ENCODE measurements around the gene ZFYVE28.

The ZFYVE28 gene

DNA sequence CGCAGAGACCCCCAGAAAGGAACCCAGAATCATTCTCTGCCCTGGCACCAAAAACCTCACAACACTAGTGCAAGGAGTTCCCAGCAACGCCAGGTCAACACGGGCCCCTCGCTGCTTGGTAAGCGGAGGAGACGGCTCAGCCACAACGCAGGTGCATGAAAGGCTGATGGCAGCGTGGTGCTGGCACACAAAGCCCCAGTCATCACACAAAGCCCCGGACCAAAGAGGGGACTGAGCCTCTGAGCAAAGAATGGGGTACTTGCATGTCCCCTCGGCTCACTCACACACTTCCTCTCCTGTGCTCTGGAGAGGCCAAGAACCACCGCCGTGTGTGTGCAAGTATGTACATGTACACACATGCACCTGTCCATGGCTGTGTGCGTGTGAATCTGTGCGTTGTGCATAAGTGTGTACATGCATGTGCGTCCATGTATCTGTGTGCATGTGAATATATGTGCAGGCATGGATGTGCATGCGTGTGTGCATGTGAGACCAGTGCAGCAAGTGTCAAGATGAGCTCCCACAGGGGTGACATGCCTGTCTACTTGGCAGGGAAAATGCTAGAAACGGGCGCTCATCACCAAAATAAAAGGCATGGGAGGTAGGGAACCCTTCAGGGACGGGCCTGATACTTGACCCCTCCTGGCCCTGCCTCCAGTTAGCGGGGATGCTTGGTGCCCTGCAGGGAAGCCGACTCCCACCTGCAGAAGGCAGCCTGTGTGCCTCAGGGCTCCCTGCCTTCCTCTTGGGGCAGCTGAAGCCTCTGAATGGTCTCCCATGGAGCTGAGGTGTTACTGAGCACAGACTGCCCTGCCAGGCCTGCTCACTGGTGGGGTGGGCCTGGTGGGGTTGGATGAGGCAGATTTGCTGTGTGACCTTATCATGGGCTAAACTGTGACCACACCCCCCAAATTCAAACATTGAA is 60.4 kb downstream of the ZFYVE28 start:
- Histone ChIP-seq H3K27ac (no peak overlapping the region), H3K4me1 (ENCODE audit: control insufficient read depth in 1 of 2, insufficient read depth in 1 of 2, low read depth in 1 of 2, low read length in 1 of 2) (no peaks in the 10 kb centered on the region), H3K27me3 (no peaks in the 10 kb centered on the region), H3K9me3 (no peaks in the 10 kb centered on the region), H3K36me3 (no peaks in the 10 kb centered on the region), H3K4me3 (ENCODE audit: low read depth in 1 of 2, low read length in 1 of 2) (no peak overlapping the region)
- TF ChIP-seq, protein P1, sequence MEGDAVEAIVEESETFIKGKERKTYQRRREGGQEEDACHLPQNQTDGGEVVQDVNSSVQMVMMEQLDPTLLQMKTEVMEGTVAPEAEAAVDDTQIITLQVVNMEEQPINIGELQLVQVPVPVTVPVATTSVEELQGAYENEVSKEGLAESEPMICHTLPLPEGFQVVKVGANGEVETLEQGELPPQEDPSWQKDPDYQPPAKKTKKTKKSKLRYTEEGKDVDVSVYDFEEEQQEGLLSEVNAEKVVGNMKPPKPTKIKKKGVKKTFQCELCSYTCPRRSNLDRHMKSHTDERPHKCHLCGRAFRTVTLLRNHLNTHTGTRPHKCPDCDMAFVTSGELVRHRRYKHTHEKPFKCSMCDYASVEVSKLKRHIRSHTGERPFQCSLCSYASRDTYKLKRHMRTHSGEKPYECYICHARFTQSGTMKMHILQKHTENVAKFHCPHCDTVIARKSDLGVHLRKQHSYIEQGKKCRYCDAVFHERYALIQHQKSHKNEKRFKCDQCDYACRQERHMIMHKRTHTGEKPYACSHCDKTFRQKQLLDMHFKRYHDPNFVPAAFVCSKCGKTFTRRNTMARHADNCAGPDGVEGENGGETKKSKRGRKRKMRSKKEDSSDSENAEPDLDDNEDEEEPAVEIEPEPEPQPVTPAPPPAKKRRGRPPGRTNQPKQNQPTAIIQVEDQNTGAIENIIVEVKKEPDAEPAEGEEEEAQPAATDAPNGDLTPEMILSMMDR (IDR thresholded peaks at IDR 0.05): no peak

DNA sequence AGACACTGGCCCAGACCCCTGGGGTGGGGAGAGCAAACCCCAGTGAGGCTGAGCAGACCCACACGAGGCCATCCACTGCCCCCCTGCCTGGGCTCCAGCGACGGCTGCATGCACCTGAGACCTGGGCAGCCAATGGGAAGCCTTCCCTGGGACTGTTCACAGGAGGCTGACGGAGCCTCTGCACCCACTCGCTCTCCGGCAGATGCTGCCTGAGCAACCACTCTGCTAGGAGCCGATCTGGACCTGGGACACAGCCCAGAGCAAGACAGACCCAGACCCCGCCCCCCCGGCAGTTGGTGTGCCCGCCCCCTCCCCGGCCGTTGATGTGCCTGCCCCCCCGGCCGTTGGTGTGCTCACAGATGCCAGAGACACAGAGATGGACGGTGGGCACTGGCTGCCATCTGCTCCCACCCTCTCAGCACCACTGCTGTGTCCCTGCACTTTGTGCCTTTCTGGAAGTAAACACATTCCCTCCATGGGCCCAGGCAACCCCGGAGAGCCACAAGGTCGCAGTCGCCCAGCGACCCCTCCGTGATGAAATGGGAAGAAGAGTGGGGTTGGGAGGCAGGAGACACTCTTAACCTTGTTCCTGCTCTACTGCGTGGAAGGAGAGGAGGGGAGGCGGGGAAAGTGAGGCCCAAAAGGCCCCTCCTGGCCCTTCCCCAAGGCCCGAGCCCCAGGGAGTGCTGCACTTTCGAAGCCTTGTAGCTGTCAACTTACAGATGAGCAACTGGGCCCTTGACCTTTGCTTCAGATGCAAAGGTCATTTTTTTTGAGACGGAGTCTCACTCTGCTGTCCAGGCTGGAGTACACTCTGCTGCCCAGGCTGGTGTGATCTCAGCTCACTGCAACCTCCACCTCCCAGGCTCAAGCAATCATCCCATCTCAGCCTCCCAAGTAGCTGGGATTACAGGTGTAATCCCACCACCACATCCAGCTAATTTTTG is 62.0 kb downstream of the ZFYVE28 start:
- H3K4me1 ChIP-seq (ENCODE audit: control insufficient read depth in 1 of 2, insufficient read depth in 1 of 2, low read depth in 1 of 2, low read length in 1 of 2): no peaks in the 10 kb centered on the region

DNA sequence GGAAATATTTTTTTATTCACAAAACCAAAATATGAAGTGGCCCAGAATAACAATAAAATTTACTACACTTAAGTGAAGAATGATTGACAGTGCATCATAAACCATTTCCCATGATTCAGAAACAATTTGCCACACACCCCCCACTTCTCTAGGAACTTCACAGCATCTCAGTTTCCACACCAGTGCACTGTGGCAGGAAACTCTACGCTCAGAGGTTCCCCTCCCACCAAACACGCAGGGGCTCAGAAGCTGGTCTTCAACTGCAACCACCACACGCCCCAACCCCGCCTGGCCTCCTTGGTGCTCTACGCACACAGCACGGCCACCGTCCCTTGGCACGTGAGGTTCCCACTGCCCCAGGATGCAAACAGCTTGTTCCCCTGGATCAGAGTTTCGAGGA is 63.7 kb downstream of the ZFYVE28 start:
- H3K36me3 ChIP-seq: no peaks in the 10 kb centered on the region
- H3K9me3 ChIP-seq: no peaks in the 10 kb centered on the region
- no peak overlapping the region for H3K4me3 ChIP-seq (ENCODE audit: low read depth in 1 of 2, low read length in 1 of 2)
- no peak overlapping the region for H3K27ac ChIP-seq
- H3K4me1 ChIP-seq (ENCODE audit: control insufficient read depth in 1 of 2, insufficient read depth in 1 of 2, low read depth in 1 of 2, low read length in 1 of 2): no peaks in the 10 kb centered on the region
- TF ChIP-seq, protein P1 (IDR thresholded peaks at IDR 0.05): no peak
- H3K27me3 ChIP-seq: no peaks in the 10 kb centered on the region

More for the DNA sequence above, 62.0 kb downstream of the ZFYVE28 start:
- H3K27me3 ChIP-seq: no peaks in the 10 kb centered on the region
- no peak overlapping the region for H3K27ac ChIP-seq
- TF ChIP-seq, protein P1 (IDR thresholded peaks at IDR 0.05): no peak
- H3K4me3 ChIP-seq (ENCODE audit: low read depth in 1 of 2, low read length in 1 of 2): no peak overlapping the region
- H3K9me3 ChIP-seq: no peaks in the 10 kb centered on the region
- H3K36me3 ChIP-seq: no peaks in the 10 kb centered on the region

DNA sequence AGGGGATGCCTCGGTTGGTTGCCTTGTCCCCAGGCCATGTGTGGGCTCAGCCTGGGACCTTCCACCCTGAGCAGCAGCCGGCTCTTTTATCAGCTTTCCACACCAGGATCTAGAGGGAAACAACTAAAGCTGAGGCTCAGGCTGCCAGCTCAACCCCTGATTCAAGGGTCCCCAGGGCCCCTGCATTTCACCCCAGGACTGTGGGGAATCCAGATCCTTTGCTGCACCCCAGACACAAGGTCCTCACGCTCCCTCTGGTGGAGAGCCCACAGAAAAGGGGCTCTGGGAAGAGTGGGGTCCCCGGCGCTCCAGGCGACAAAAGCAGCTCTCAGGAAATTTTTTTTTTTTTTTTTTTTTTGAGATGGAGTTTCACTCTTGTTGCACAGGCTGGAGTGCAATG is 64.3 kb downstream of the ZFYVE28 start:
- Histone ChIP-seq H3K4me3 (ENCODE audit: low read depth in 1 of 2, low read length in 1 of 2) (no peak overlapping the region), H3K27ac (no peak overlapping the region)

More for the DNA sequence above, 64.3 kb downstream of the ZFYVE28 start:
- no peaks in the 10 kb centered on the region for H3K4me1 ChIP-seq (ENCODE audit: control insufficient read depth in 1 of 2, insufficient read depth in 1 of 2, low read depth in 1 of 2, low read length in 1 of 2)
- TF ChIP-seq, protein P1 (IDR thresholded peaks at IDR 0.05): no peak
- no peaks in the 10 kb centered on the region for H3K9me3 ChIP-seq
- H3K36me3 ChIP-seq: no peaks in the 10 kb centered on the region
- no peaks in the 10 kb centered on the region for H3K27me3 ChIP-seq

Data from neutrophil (primary cell).